ENCODE data around the gene RPS18. TPM values are rescaled to one million over a fixed set of nuclear protein-coding genes. Genes with fewer than 3 reads are reported as not detected.

RPS18 gene
- total and polyA plus RNA-seq, 9 of the 15 experiments (the other 6 are each of a cell fraction or from before 2014, with no cell fraction given) = 5,023 to 17,516 (median 8,131) TPM

DNA sequence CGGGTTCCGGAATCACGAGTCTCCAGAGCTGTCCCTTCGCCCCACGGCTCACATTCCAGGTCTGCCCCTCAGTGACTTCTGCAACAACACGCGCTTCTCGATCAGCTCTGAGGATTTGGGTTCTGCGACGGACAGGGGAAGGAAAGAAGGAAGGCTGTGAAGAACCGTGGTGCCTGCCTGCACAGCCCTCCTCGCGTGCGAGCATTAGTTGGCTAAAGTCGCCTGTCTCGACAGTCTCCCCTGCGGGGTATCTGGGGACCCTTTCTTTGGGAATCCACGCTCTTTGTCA lies 23.3 kb upstream of the RPS18 start (continued):
- TF ChIP-seq, protein P1, sequence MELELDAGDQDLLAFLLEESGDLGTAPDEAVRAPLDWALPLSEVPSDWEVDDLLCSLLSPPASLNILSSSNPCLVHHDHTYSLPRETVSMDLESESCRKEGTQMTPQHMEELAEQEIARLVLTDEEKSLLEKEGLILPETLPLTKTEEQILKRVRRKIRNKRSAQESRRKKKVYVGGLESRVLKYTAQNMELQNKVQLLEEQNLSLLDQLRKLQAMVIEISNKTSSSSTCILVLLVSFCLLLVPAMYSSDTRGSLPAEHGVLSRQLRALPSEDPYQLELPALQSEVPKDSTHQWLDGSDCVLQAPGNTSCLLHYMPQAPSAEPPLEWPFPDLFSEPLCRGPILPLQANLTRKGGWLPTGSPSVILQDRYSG (tag; conservative IDR thresholded peaks at IDR 0.05; ENCODE audit: low read depth) = peak; percentile 72; the same call in 1 of the 2 replicates
- TF ChIP-seq, protein P2, sequence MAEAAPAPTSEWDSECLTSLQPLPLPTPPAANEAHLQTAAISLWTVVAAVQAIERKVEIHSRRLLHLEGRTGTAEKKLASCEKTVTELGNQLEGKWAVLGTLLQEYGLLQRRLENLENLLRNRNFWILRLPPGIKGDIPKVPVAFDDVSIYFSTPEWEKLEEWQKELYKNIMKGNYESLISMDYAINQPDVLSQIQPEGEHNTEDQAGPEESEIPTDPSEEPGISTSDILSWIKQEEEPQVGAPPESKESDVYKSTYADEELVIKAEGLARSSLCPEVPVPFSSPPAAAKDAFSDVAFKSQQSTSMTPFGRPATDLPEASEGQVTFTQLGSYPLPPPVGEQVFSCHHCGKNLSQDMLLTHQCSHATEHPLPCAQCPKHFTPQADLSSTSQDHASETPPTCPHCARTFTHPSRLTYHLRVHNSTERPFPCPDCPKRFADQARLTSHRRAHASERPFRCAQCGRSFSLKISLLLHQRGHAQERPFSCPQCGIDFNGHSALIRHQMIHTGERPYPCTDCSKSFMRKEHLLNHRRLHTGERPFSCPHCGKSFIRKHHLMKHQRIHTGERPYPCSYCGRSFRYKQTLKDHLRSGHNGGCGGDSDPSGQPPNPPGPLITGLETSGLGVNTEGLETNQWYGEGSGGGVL (CRISPR knock-in tag; IDR thresholded peaks at IDR 0.05) = no peak
- no peak for TF ChIP-seq POLR2AphosphoS2 (IDR thresholded peaks at IDR 0.05; ENCODE audit: low read length)
- no peak for TF ChIP-seq PML (IDR thresholded peaks at IDR 0.05; ENCODE audit: low read length)
- TF ChIP-seq, protein P3, sequence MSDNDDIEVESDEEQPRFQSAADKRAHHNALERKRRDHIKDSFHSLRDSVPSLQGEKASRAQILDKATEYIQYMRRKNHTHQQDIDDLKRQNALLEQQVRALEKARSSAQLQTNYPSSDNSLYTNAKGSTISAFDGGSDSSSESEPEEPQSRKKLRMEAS (CRISPR knock-in tag; IDR thresholded peaks at IDR 0.05) = peak; percentile 45; the same call in 1 of the 2 replicates
- TF ChIP-seq MTF1 (CRISPR knock-in tag; IDR thresholded peaks at IDR 0.05; ENCODE audit: borderline replicate concordance) = no peak
- TF ChIP-seq, protein P4, sequence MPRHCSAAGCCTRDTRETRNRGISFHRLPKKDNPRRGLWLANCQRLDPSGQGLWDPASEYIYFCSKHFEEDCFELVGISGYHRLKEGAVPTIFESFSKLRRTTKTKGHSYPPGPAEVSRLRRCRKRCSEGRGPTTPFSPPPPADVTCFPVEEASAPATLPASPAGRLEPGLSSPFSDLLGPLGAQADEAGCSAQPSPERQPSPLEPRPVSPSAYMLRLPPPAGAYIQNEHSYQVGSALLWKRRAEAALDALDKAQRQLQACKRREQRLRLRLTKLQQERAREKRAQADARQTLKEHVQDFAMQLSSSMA (CRISPR knock-in tag; IDR thresholded peaks at IDR 0.05) = peak; percentile 16; the same call in 1 of the 2 replicates
- TF ChIP-seq ARID1B (IDR thresholded peaks at IDR 0.05) = no peak
- TF ChIP-seq MYBL2 (IDR thresholded peaks at IDR 0.05; ENCODE audit: low read depth) = no peak
- no peak for TF ChIP-seq MYBL2 (CRISPR knock-in tag; IDR thresholded peaks at IDR 0.05; ENCODE audit: borderline replicate concordance)
- no peak for TF ChIP-seq ZNF274 (IDR thresholded peaks at IDR 0.05; ENCODE audit: borderline replicate concordance, low read depth, low read length)
- no peak for TF ChIP-seq TSC22D4 (tag; IDR thresholded peaks at IDR 0.05)
- TF ChIP-seq KAT2B (IDR thresholded peaks at IDR 0.05; ENCODE audit: low read depth, low read length) = no peak
- no peak for TF ChIP-seq CCAR2 (IDR thresholded peaks at IDR 0.05; ENCODE audit: low read depth, low read length)
- no peak for TF ChIP-seq MCM2 (IDR thresholded peaks at IDR 0.05; ENCODE audit: low read depth)
- TF ChIP-seq ZNF41 (CRISPR knock-in tag; conservative IDR thresholded peaks at IDR 0.05) = no peak
- no peak for TF ChIP-seq HMGN3 (IDR thresholded peaks at IDR 0.05; ENCODE audit: borderline replicate concordance, extremely low read depth, insufficient read length, low read depth, low read length)
- TF ChIP-seq ZKSCAN3 (CRISPR knock-in tag; IDR thresholded peaks at IDR 0.05) = no peak
- TF ChIP-seq HNRNPL (IDR thresholded peaks at IDR 0.05; ENCODE audit: low read depth, low read length) = no peak
- TF ChIP-seq POLR3A (IDR thresholded peaks at IDR 0.05; ENCODE audit: borderline replicate concordance, extremely low read depth, insufficient read depth, insufficient read length) = no peak
- no peak for TF ChIP-seq GABPA (tag; conservative IDR thresholded peaks at IDR 0.05; ENCODE audit: low read depth)
- TF ChIP-seq MAFK (IDR thresholded peaks at IDR 0.05; ENCODE audit: low read length) = no peak
- TF ChIP-seq ILK (tag; IDR thresholded peaks at IDR 0.05; ENCODE audit: borderline replicate concordance, low read depth) = no peak
- peak; percentile 16; the same call in 1 of the 2 replicates for TF ChIP-seq HDGF (IDR thresholded peaks at IDR 0.05)
- TF ChIP-seq NR2F6 (CRISPR knock-in tag; IDR thresholded peaks at IDR 0.05) = no peak
- no peak for TF ChIP-seq POLR2G (IDR thresholded peaks at IDR 0.05; ENCODE audit: low read depth, low read length)
- TF ChIP-seq PCBP2 (IDR thresholded peaks at IDR 0.05; ENCODE audit: low read depth, low read length, poor library complexity, severe bottlenecking) = no peak
- TF ChIP-seq CAMTA2 (CRISPR knock-in tag; conservative IDR thresholded peaks at IDR 0.05) = no peak

All from K562 (cell line).